Measurements from ENCODE around the gene ADNP2.

ADNP2 gene

DNA sequence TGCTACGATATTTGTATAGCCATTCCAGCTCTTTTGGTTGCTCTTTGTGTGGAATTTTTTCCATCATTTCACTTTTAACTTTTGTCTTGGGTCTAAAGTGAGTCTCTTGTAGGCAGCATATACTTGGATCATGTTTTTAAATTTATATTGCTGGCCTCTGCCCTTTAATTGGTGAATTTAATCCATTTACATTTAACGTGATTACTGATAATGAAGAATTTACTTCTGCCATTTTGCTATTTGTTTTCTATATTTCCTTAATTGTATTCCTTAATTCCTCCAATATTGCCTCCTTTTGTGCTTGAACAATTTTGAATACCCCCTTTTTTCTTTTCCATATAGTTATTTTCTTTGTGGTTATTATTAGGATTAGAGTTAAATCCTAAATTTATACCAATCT, 21.0 kb upstream of the ADNP2 start:
- TF ChIP-seq, protein P1, sequence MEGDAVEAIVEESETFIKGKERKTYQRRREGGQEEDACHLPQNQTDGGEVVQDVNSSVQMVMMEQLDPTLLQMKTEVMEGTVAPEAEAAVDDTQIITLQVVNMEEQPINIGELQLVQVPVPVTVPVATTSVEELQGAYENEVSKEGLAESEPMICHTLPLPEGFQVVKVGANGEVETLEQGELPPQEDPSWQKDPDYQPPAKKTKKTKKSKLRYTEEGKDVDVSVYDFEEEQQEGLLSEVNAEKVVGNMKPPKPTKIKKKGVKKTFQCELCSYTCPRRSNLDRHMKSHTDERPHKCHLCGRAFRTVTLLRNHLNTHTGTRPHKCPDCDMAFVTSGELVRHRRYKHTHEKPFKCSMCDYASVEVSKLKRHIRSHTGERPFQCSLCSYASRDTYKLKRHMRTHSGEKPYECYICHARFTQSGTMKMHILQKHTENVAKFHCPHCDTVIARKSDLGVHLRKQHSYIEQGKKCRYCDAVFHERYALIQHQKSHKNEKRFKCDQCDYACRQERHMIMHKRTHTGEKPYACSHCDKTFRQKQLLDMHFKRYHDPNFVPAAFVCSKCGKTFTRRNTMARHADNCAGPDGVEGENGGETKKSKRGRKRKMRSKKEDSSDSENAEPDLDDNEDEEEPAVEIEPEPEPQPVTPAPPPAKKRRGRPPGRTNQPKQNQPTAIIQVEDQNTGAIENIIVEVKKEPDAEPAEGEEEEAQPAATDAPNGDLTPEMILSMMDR (IDR thresholded peaks at IDR 0.05; ENCODE audit: extremely low read depth, insufficient read depth, missing control alignments), result no peak
- in situ Hi-C loops (cut with MboI; ENCODE audit: low pct_unique_long_range_greater_than_20kb, low sequenced_read_pairs, unreplicated experiment), result no loop called here
- no peak for DNase-seq (ENCODE audit: low spot score)

DNA sequence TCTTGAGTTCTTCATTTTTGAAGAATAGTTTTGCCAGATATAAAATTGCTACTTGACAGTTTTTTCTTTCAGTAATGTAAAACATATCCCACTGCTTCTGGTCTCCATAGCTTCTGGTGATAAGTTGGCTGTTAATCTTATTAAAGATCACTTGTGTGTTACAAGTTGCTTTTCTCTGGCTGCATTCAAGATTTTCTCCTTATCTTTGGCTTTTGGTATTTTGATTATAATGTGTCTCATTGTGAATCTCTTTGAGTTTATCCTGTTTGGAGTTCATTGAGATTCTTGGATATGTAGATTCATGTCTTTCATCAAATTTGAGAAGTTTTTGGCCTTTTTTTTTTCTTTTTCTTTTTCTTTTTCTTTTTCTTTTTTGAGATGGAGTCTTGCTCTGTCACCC, 20.2 kb upstream of the ADNP2 start:
- DNase-seq (ENCODE audit: low spot score), result no peak
- in situ Hi-C loops (cut with MboI; ENCODE audit: low pct_unique_long_range_greater_than_20kb, low sequenced_read_pairs, unreplicated experiment), result no loop called here
- TF ChIP-seq, protein P1 (IDR thresholded peaks at IDR 0.05; ENCODE audit: extremely low read depth, insufficient read depth, missing control alignments), result no peak

DNA sequence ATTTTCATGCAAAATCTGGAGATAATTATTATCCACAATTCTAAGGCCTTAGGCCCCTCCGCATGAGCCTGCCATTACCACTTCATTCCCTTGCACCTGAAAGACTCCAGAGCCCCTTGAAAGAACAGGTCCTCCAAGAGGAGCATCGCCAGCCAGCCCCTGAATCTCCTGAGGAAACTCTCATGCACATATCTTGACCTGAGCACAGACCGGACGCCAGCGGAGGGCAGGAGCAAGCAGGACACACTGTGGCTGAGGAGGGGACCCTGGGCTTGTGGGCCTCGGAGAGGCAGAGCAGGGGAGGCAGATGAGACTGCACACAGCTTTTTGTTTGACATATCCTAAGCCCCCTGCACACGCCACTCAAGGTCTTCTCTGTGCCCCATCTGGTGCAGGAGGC, 13.6 kb upstream of the ADNP2 start:
- TF ChIP-seq, protein P1 (IDR thresholded peaks at IDR 0.05; ENCODE audit: extremely low read depth, insufficient read depth, missing control alignments), result no peak
- in situ Hi-C loops (cut with MboI; ENCODE audit: low pct_unique_long_range_greater_than_20kb, low sequenced_read_pairs, unreplicated experiment), result no loop called here
- DNase-seq (ENCODE audit: low spot score), result no peak

DNA sequence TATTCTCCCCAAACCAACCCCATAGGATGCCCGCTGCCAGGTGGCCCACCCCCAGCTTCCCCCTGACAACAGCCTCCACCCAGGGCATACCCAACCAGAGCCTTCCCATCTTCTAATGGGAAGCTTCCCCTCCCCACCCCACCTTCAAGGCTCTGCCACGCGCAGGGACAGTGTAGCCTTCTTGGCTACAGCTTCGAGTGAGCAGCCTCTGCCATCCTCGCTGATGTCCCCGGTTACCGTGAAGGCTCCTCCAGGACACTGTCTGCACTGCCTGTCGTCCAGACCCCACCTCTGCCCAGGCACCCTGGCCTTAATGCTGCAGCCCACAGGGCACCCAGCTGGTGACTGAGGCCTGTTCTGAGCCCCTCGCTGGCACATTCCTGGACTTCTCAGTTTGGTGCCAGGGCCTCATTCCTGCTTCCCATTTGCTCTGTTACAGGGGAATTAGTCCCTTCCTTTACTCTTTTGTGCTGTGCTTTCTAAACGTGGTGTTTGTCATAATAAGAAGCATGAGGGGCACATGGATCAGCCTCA, 13.0 kb upstream of the ADNP2 start:
- in situ Hi-C loops (cut with MboI; ENCODE audit: low pct_unique_long_range_greater_than_20kb, low sequenced_read_pairs, unreplicated experiment), result no loop called here
- TF ChIP-seq, protein P1 (IDR thresholded peaks at IDR 0.05; ENCODE audit: extremely low read depth, insufficient read depth, missing control alignments), result no peak

DNA sequence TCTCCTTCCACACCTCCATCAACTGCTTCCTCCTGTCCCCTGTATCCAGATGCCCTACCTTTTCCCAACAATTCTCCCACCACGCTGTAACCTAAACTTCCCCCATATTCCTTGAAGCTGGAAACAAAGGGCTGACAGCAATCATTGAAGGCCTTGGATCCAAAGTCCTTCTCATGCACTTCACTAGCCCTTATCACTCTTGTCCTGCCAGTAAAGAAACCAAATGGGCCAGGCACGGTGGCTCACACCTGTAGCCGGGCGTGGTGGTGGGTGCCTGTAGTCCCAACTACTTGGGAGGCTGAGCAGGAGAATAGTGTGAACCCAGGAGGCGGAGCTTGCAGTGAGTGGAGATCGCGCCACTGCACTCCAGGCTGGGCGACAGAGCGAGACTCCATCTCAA, 11.9 kb upstream of the ADNP2 start:
- no peak for DNase-seq (ENCODE audit: low spot score)
- in situ Hi-C loops (cut with MboI; ENCODE audit: low pct_unique_long_range_greater_than_20kb, low sequenced_read_pairs, unreplicated experiment), result no loop called here

More for the DNA sequence above, 13.0 kb upstream of the ADNP2 start:
- no peak for DNase-seq (ENCODE audit: low spot score)

DNA sequence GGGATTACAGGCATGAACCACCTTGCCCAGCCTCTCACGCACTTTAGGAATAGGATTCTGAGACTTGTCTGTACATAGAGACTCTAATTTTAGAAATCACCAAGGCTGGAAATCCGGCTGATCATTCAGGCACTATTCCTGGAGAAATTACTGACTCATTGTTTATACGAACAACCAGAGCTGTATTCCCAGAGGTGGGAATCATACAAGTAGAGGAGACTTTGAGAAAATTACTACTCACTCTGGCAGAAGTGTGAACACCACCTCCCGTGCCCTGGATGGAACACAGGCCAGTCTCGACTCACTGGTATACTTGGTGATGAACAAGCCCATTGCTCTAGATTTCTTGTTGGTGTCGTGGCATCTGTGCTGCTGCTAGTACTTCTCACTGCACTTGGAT, 5.8 kb upstream of the ADNP2 start:
- no peak for DNase-seq (ENCODE audit: low spot score)
- TF ChIP-seq, protein P1 (IDR thresholded peaks at IDR 0.05; ENCODE audit: extremely low read depth, insufficient read depth, missing control alignments), result no peak
- in situ Hi-C loops (cut with MboI; ENCODE audit: low pct_unique_long_range_greater_than_20kb, low sequenced_read_pairs, unreplicated experiment), result no loop called here

More for the DNA sequence above, 11.9 kb upstream of the ADNP2 start:
- TF ChIP-seq, protein P1 (IDR thresholded peaks at IDR 0.05; ENCODE audit: extremely low read depth, insufficient read depth, missing control alignments), result no peak

DNA sequence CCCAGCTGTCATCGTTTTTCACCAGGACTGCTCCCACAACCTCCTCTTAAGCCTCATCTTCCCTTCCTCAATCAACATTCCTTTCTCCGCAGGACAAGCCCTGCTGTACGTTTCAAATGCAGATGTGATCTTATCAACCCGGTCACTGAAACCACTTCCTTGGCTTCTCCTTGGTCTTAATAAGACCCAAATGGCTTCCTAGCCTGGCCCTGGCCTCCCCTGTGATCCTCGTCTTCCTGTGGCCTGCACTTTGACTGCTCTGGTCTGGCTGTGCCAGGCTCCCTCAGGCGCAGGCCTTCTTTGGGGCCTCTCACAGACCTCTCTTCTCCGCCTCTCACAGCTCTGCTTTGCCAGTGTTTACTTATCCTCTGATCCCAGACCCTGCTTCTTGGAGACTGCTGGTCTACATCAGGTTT, 4.7 kb upstream of the ADNP2 start:
- no peak for DNase-seq (ENCODE audit: low spot score)
- TF ChIP-seq, protein P1 (IDR thresholded peaks at IDR 0.05; ENCODE audit: extremely low read depth, insufficient read depth, missing control alignments), result no peak
- in situ Hi-C loops (cut with MboI; ENCODE audit: low pct_unique_long_range_greater_than_20kb, low sequenced_read_pairs, unreplicated experiment), result no loop called here
